HepG2 (cell line): ENCODE data around the gene PSG6. TPM values are rescaled to one million over a fixed set of nuclear protein-coding genes. Genes with fewer than 3 reads are reported as not detected.
"Not testable (repeated sequence)": the region's sequence is repeated elsewhere in the genome, so short reads cannot be mapped to it uniquely, and the experiment has no call there.

Experiments used
- ATAC-seq: fragments of 200-7000 bp; cut with Tn5 transposase; 3 replicates; pipeline ENCODE4 v1.9.1; 2020; ENCODE audit warnings: mild to moderate bottlenecking, moderate library complexity
- BruUV-seq: library from RNA; stranded (reverse); fragments of 400-500 nt; replicated peaks from 2 replicates; lab custom pipeline; 2021; lab: Mats Ljungman, UMichigan
- CTCF ChIA-PET: fragments of 300-600 bp; formaldehyde crosslinking; extraction: SDS; loops from one replicate; lab custom pipeline; 2021; ENCODE audit warnings: low total read pairs, inconsistent platforms, low intra/inter-chr PET ratio; lab: Yijun Ruan, JAX
- POLR2A ChIA-PET: fragments of 350-600 bp; sonication (Branson Sonifier 250); formaldehyde crosslinking; loops from one replicate; lab custom pipeline; 2020; ENCODE audit warnings: antibody characterized with exemption, inconsistent platforms; lab: Yijun Ruan, JAX
- DNase-seq: peaks from one replicate; pipeline ENCODE4 v3.0.0-alpha.2; 2015; ENCODE audit warnings: low spot score
- FAIRE-seq: peaks from 3 replicates; lab custom pipeline; 2011; peaks lifted over from hg19 to GRCh38; lab: Jason Lieb, UNC
- H2AFZ ChIP-seq: one replicate; pipeline ENCODE4 v1.6.1; 2011; ENCODE audit warnings: low read length, inconsistent platforms
- H3K27ac ChIP-seq: fragments of 300-600 bp; 3 replicates; pipeline ENCODE4 v1.8.0; 2011; ENCODE audit warnings: mixed run types, mild to moderate bottlenecking, mixed read lengths, low read length, inconsistent platforms; ENCODE audit not compliant: insufficient read depth; ENCODE audit errors: extremely low read length
- H3K27me3 ChIP-seq, 2 experiments: fragments of 200-600 bp in 1 of 2; 2 replicates in 1 of 2; 3 replicates in 1 of 2; pipeline versions ENCODE4 v1.6.0 to v1.8.0; 2011; ENCODE audit warnings: low read length in 2 of 2, mild to moderate bottlenecking in 2 of 2, moderate library complexity in 2 of 2, inconsistent platforms in 1 of 2; ENCODE audit not compliant: insufficient read depth in 2 of 2, control insufficient read depth in 1 of 2
- H3K36me3 ChIP-seq, 2 experiments: fragments of 200-600 bp in 1 of 2; replicated peaks in 1 of 2; 2 replicates in 1 of 2; 3 replicates in 1 of 2; pipeline versions ENCODE4 v1.5.1 to v1.8.0; 2011; ENCODE audit warnings: low read length in 2 of 2, inconsistent platforms in 1 of 2; ENCODE audit not compliant: insufficient read depth in 2 of 2, control insufficient read depth in 1 of 2
- H3K4me1 ChIP-seq: 2 replicates; pipeline ENCODE4 v1.5.1; 2012; ENCODE audit warnings: low read length, inconsistent platforms; ENCODE audit not compliant: insufficient read depth
- H3K4me2 ChIP-seq: 2 replicates; pipeline ENCODE4 v1.6.0; 2011; ENCODE audit warnings: low read depth, low read length, inconsistent platforms
- H3K4me3 ChIP-seq, 3 experiments: fragments of 200-600 bp in 1 of 3; sonication (generic), shearing (Covaris generic) in 1 of 3; replicated peaks in 1 of 3; 2 replicates each; pipeline ENCODE4 v1.5.1; 2011 to 2016; ENCODE audit warnings: low read length in 3 of 3, inconsistent platforms in 2 of 3, low read depth in 2 of 3, mild to moderate bottlenecking in 2 of 3, control low read depth in 1 of 3, mixed read lengths in 1 of 3; ENCODE audit not compliant: insufficient read depth in 1 of 3
- H3K79me2 ChIP-seq: one replicate; pipeline ENCODE4 v1.6.1; 2011; ENCODE audit warnings: low read length, inconsistent platforms; ENCODE audit not compliant: insufficient read depth
- H3K9ac ChIP-seq: 2 replicates; pipeline ENCODE4 v1.6.0; 2011; ENCODE audit warnings: mild to moderate bottlenecking, low read depth, low read length, inconsistent platforms; ENCODE audit not compliant: insufficient read depth
- H3K9me3 ChIP-seq: 2 replicates; pipeline ENCODE4 v1.5.1; 2012; ENCODE audit warnings: mild to moderate bottlenecking, low read length
- H4K20me1 ChIP-seq: 2 replicates; pipeline ENCODE4 v1.6.0; 2011; ENCODE audit warnings: inconsistent platforms, mild to moderate bottlenecking, low read length, moderate library complexity; ENCODE audit not compliant: insufficient read depth
- WGBS: methylation state at CpG from one replicate; pipeline ENCODE4 v1.1.6; 2017; ENCODE audit warnings: low lambda C conversion rate; 5-methylcytosine and 5-hydroxymethylcytosine counted together
- in situ Hi-C: cut with HindIII; loops from 2 replicates; pipeline ENCODE4 v1.10.0; 2017; ENCODE audit warnings: low pct_unique_long_range_greater_than_20kb; ENCODE audit not compliant: extremely low pct_ligation_motif_present
- intact Hi-C: fragments of 100-400 bp; cut with micrococcal nuclease; formaldehyde crosslinking; loops from one replicate; pipeline ENCODE4 v1.10.0; 2022; ENCODE audit not compliant: unreplicated experiment
- polyA plus RNA-seq, 8 experiments: library from polyadenylated mRNA; depleted of rRNA in 3 of 8; stranded (reverse) in 7 of 8; unstranded in 1 of 8; fragments of >200 nt; fragmentation: Illumina TruSeq in 4 of 8; extraction: Trizol in 4 of 8; gene quantifications; 2 replicates each; pipeline versions ENCODE4 v1.2.1 to v1.2.3, GENCODE V29; 2011 to 2016; ENCODE audit warnings: low read depth in 4 of 8, missing spikeins in 1 of 8, mixed read lengths in 1 of 8; ENCODE audit not compliant: insufficient read depth in 1 of 8
- total RNA-seq, 5 experiments: library from RNA; depleted of rRNA; stranded (reverse); fragments of >200 nt; fragmentation: Illumina TruSeq; extraction: Trizol; gene quantifications; 2 replicates each; pipeline ENCODE4 v1.2.3, GENCODE V29; 2016; ENCODE audit warnings: low read depth in 1 of 5

Gene PSG6
- total and polyA plus RNA-seq, 2 of the 13 experiments (the other 11 are each of a cell fraction or from before 2014, with no cell fraction given): not detected

DNA sequence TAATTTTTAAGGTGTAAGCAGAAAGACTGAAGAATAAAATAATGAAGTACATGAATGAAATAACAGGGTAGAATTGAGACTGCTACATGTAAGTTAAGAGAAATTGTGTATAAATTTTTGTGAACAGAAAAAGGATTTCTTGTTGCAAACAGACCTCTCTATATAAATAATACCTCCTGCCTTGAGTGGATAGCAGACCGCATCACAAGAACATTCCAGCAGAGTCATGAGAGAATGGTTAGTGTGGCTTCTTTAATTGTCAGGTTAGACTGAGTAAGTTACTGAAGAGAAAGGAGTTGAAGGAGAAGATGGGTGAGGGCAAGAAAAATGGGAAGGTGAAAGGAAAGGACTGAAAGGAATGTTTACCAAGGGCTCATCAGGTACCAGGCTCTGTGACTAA lies 18.6 kb downstream of the PSG6 start:
- H3K27ac ChIP-seq, H3K4me1 ChIP-seq, H2AFZ ChIP-seq, intact Hi-C loops, H3K27me3 ChIP-seq, FAIRE-seq, H3K79me2 ChIP-seq, H3K36me3 ChIP-seq, CTCF ChIA-PET, DNase-seq, BruUV-seq, in situ Hi-C loops, ATAC-seq, H3K9ac ChIP-seq, POLR2A ChIA-PET, H3K9me3 ChIP-seq, H3K4me2 ChIP-seq, H4K20me1 ChIP-seq, H3K4me3 ChIP-seq: not testable (repeated sequence)
- WGBS: 10% methylated on average over 1 of the region's 1 CpG

DNA sequence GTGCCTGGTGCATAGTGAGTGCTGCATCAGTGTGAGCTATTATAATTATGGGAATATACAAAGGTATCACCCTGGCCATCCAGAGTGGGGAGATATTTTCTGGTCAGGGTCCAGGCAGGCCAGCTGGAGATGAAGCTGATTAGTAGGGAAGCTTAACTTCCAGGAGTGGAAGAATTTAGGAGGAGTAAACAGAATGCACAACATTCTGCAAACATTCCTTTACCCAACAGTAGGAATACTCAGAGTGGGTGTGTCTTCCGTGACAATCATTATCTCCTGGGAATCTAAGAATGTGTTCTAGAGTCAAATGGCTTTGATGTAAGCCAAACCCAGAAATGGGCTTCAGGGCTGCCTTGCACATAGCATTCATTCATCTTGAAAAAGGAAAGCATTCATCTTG lies 19.0 kb downstream of the PSG6 start:
- intact Hi-C loops, DNase-seq, H3K27me3 ChIP-seq, in situ Hi-C loops, BruUV-seq, H3K79me2 ChIP-seq, H2AFZ ChIP-seq, H3K9me3 ChIP-seq, H3K4me1 ChIP-seq, H3K4me2 ChIP-seq, ATAC-seq, POLR2A ChIA-PET, H3K4me3 ChIP-seq, H3K27ac ChIP-seq, H3K9ac ChIP-seq, H3K36me3 ChIP-seq, CTCF ChIA-PET, FAIRE-seq, H4K20me1 ChIP-seq: not testable (repeated sequence)
- 0% methylated on average over 1 of the region's 1 CpG for WGBS

DNA sequence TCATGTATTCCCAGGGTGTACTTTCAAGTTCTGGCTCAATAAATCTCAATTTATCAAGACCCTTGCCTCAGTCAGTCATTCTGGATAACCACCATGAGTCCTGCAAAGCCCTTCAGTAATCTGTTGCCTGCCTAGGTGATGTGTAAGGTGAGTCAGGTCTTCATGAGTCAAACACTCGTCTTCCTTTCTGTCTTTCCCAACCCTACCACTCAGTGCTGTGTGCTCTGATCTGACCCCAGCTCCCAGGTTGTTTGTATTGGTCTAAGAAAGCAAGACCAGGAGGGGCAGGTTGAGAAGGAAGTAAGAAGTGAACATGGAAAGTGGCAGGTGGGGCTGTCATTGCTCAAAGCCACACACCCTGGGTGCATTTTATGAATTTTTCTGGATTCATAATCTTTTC lies 20.0 kb downstream of the PSG6 start:
- not testable (repeated sequence) for BruUV-seq, FAIRE-seq

DNA sequence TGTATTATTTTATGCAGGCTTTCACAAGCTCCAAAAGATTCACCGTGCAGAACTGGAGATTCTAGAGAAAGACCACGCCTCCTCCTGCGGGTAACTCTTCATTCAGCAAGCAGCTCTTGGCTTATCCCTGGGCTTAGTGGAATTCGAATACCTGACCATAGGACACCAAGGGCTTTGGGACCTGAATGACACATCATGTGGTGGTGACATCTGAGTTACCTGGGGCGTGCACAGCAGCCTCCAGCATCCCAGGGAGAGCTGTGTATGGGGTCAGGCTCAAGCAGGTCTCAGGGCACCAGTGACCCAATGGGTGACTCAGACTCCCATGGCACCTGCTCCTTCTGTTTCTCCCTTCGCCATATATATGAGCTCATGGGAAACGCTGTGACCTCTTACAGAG lies 27.2 kb downstream of the PSG6 start:
- H3K4me1 ChIP-seq, H3K4me3 ChIP-seq, intact Hi-C loops, CTCF ChIA-PET, POLR2A ChIA-PET, H3K4me2 ChIP-seq, H3K36me3 ChIP-seq, FAIRE-seq, H3K9me3 ChIP-seq, H3K27me3 ChIP-seq, H4K20me1 ChIP-seq, in situ Hi-C loops, H3K79me2 ChIP-seq, ATAC-seq, H3K27ac ChIP-seq, H2AFZ ChIP-seq, BruUV-seq, DNase-seq, H3K9ac ChIP-seq: not testable (repeated sequence)
- WGBS: 28% methylated on average over 6 of the region's 7 CpGs

More for the DNA sequence above, 20.0 kb downstream of the PSG6 start:
- CTCF ChIA-PET, H3K4me2 ChIP-seq, H3K4me3 ChIP-seq, POLR2A ChIA-PET, H2AFZ ChIP-seq, H4K20me1 ChIP-seq, H3K27me3 ChIP-seq, H3K9me3 ChIP-seq, H3K79me2 ChIP-seq, DNase-seq, in situ Hi-C loops, H3K4me1 ChIP-seq, H3K36me3 ChIP-seq, H3K9ac ChIP-seq, ATAC-seq, intact Hi-C loops, H3K27ac ChIP-seq: not testable (repeated sequence)
- WGBS: 0% methylated on average over 1 of the region's 1 CpG
